Liver (tissue), 9 donors: ENCODE measurements around the gene TMEM273. TPM values are rescaled to one million over a fixed set of nuclear protein-coding genes. Genes with fewer than 3 reads are reported as not detected.

Experiments used
- DNase-seq: peaks from one replicate; pipeline ENCODE4 v3.0.0-alpha.2; 2017; ENCODE audit warnings: low spot score
- H3K27ac ChIP-seq, 2 donors: one replicate each; pipeline ENCODE4 v1.7.0; 2013; ENCODE audit warnings: inconsistent platforms in 2 of 2, low read length in 2 of 2, control low read depth in 1 of 2, low read depth in 1 of 2, mild to moderate bottlenecking in 1 of 2
- H3K27me3 ChIP-seq, 4 donors: one replicate each; pipeline versions ENCODE4 v1.6.1 to v1.7.0; 2013; ENCODE audit warnings: low read length in 3 of 4, inconsistent platforms in 1 of 4, mild to moderate bottlenecking in 1 of 4, moderate library complexity in 1 of 4; ENCODE audit not compliant: control insufficient read depth in 4 of 4, insufficient read depth in 4 of 4
- H3K36me3 ChIP-seq, 4 donors: one replicate each; pipeline versions ENCODE4 v1.6.1 to v1.7.0; 2013; ENCODE audit warnings: low read length in 3 of 4, mild to moderate bottlenecking in 3 of 4, low read depth in 1 of 4, moderate library complexity in 1 of 4; ENCODE audit not compliant: control insufficient read depth in 4 of 4, insufficient read depth in 3 of 4
- H3K4me1 ChIP-seq, 4 donors: one replicate each; pipeline versions ENCODE4 v1.6.1 to v1.7.0; 2013; ENCODE audit warnings: low read length in 3 of 4, mild to moderate bottlenecking in 3 of 4, moderate library complexity in 1 of 4; ENCODE audit not compliant: control insufficient read depth in 4 of 4, insufficient read depth in 4 of 4
- H3K4me3 ChIP-seq, 3 donors: one replicate each; pipeline versions ENCODE4 v1.6.1 to v1.7.0; 2013; ENCODE audit warnings: low read length in 3 of 3, control low read depth in 1 of 3, low read depth in 1 of 3, mild to moderate bottlenecking in 1 of 3
- H3K9ac ChIP-seq, 2 donors: one replicate each; pipeline ENCODE4 v1.7.0; 2013; ENCODE audit warnings: low read length in 2 of 2, mild to moderate bottlenecking in 2 of 2, moderate library complexity in 2 of 2, control low read depth in 1 of 2, low read depth in 1 of 2
- H3K9me3 ChIP-seq, 4 donors: one replicate each; pipeline versions ENCODE4 v1.6.1 to v1.7.0; 2013; ENCODE audit warnings: low read length in 3 of 4; ENCODE audit not compliant: control insufficient read depth in 4 of 4
- CTCF ChIP-seq: fragments of 150-350 bp; IDR thresholded peaks from 2 replicates; pipeline ENCODE4 v1.5.1; 2017; ENCODE audit warnings: improper control_type of control experiment, low read depth, low read length; ENCODE audit not compliant: missing input control
- EGR1 ChIP-seq, 2 donors: IDR thresholded peaks; 2 replicates each; pipeline ENCODE4 v1.6.1; 2016 to 2018; ENCODE audit warnings: antibody characterized with exemption in 2 of 2, low read depth in 2 of 2
- FOXA1 ChIP-seq: IDR thresholded peaks from 2 replicates; pipeline ENCODE4 v1.6.1; 2016; ENCODE audit warnings: antibody characterized with exemption
- GABPA ChIP-seq, 2 donors: IDR thresholded peaks in 1 of 2; conservative IDR thresholded peaks in 1 of 2; 2 replicates each; pipeline ENCODE4 v1.6.1; 2016; ENCODE audit warnings: antibody characterized with exemption in 2 of 2, mild to moderate bottlenecking in 1 of 2, moderate library complexity in 1 of 2
- HNF4A ChIP-seq, 2 donors: conservative IDR thresholded peaks; 2 replicates each; pipeline ENCODE4 v1.6.1; 2016; ENCODE audit warnings: antibody characterized with exemption in 2 of 2, mild to moderate bottlenecking in 2 of 2
- HNF4G ChIP-seq: IDR thresholded peaks from 2 replicates; pipeline ENCODE4 v1.6.1; 2016; ENCODE audit warnings: antibody characterized with exemption
- JUND ChIP-seq, 2 donors: IDR thresholded peaks; 2 replicates each; pipeline ENCODE4 v1.6.1; 2016; ENCODE audit warnings: antibody characterized with exemption in 2 of 2
- MAX ChIP-seq: IDR thresholded peaks from 2 replicates; pipeline ENCODE4 v1.6.1; 2016; ENCODE audit warnings: antibody characterized with exemption
- NR2F2 ChIP-seq: IDR thresholded peaks from 2 replicates; pipeline ENCODE4 v1.6.1; 2016; ENCODE audit warnings: antibody characterized with exemption
- RAD21 ChIP-seq, 2 donors: IDR thresholded peaks; 2 replicates each; pipeline ENCODE4 v1.6.1; 2016; ENCODE audit warnings: antibody characterized with exemption in 2 of 2, mild to moderate bottlenecking in 2 of 2
- RXRA ChIP-seq, 2 donors: IDR thresholded peaks; 2 replicates each; pipeline ENCODE4 v1.6.1; 2017 to 2018; ENCODE audit warnings: antibody characterized with exemption in 2 of 2, mild to moderate bottlenecking in 1 of 2
- SP1 ChIP-seq: IDR thresholded peaks from 2 replicates; pipeline ENCODE4 v1.6.1; 2018; ENCODE audit warnings: antibody characterized with exemption, mild to moderate bottlenecking
- TAF1 ChIP-seq: conservative IDR thresholded peaks from 2 replicates; pipeline ENCODE4 v1.6.1; 2016; ENCODE audit warnings: antibody characterized with exemption, mild to moderate bottlenecking
- YY1 ChIP-seq: IDR thresholded peaks from 2 replicates; pipeline ENCODE4 v1.6.1; 2016; ENCODE audit warnings: antibody characterized with exemption, mild to moderate bottlenecking
- ZBTB33 ChIP-seq: IDR thresholded peaks from 2 replicates; pipeline ENCODE4 v1.6.1; 2016; ENCODE audit warnings: antibody characterized with exemption
- WGBS: extraction: QIAGEN DNeasy Blood & Tissue Kit; methylation state at CpG from one replicate; pipeline ENCODE4 v1.1.7; 2013; 5-methylcytosine and 5-hydroxymethylcytosine counted together
- polyA plus RNA-seq, 2 donors: library from polyadenylated mRNA; stranded (reverse) in 1 of 2; unstranded in 1 of 2; fragments of 200-250 nt in 1 of 2; fragments of >200 nt in 1 of 2; fragmentation: Nextera tagmentation in 1 of 2; extraction: Ambion mirVana in 1 of 2; gene quantifications; one replicate each; pipeline versions ENCODE4 v1.2.1 to v1.2.3, GENCODE V29; 2013 to 2015
- total RNA-seq, 2 donors: library from RNA; depleted of rRNA; stranded (reverse); fragments of >200 nt; gene quantifications; one replicate each; pipeline ENCODE4 v1.2.3, GENCODE V29; 2014
- TF ChIP-seq, protein P1 (sequence below): IDR thresholded peaks from 2 replicates; pipeline ENCODE4 v1.6.1; 2016; ENCODE audit warnings: antibody characterized with exemption, mild to moderate bottlenecking
- donor health status: healthy.
- donor health status: healthy.
- donor health status: healthy.
- donor health status: healthy.
- donor health status: healthy.

TMEM273 gene
- total and polyA plus RNA-seq, 4 donors = 2.5 to 9.5 (median 4.5) TPM

- no peak overlapping the region for H3K9ac ChIP-seq
- H3K4me1 ChIP-seq = no peaks in the 10 kb centered on the region
- no peak for DNase-seq
- no peaks in the 10 kb centered on the region for H3K9me3 ChIP-seq
- H3K27ac ChIP-seq = no peak overlapping the region
- H3K36me3 ChIP-seq = no peaks in the 10 kb centered on the region
- no peak for TF ChIP-seq HNF4A (conservative IDR thresholded peaks at IDR 0.05)
- no peak for TF ChIP-seq YY1
- TF ChIP-seq RAD21 (IDR thresholded peaks at IDR 0.05) = no peak
- no peak for TF ChIP-seq NR2F2
- TF ChIP-seq, protein P1, sequence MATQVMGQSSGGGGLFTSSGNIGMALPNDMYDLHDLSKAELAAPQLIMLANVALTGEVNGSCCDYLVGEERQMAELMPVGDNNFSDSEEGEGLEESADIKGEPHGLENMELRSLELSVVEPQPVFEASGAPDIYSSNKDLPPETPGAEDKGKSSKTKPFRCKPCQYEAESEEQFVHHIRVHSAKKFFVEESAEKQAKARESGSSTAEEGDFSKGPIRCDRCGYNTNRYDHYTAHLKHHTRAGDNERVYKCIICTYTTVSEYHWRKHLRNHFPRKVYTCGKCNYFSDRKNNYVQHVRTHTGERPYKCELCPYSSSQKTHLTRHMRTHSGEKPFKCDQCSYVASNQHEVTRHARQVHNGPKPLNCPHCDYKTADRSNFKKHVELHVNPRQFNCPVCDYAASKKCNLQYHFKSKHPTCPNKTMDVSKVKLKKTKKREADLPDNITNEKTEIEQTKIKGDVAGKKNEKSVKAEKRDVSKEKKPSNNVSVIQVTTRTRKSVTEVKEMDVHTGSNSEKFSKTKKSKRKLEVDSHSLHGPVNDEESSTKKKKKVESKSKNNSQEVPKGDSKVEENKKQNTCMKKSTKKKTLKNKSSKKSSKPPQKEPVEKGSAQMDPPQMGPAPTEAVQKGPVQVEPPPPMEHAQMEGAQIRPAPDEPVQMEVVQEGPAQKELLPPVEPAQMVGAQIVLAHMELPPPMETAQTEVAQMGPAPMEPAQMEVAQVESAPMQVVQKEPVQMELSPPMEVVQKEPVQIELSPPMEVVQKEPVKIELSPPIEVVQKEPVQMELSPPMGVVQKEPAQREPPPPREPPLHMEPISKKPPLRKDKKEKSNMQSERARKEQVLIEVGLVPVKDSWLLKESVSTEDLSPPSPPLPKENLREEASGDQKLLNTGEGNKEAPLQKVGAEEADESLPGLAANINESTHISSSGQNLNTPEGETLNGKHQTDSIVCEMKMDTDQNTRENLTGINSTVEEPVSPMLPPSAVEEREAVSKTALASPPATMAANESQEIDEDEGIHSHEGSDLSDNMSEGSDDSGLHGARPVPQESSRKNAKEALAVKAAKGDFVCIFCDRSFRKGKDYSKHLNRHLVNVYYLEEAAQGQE = no peak
- TF ChIP-seq ZBTB33 = no peak
- TF ChIP-seq HNF4G = no peak
- no peak for TF ChIP-seq TAF1
- TF ChIP-seq RXRA (IDR thresholded peaks at IDR 0.05) = no peak
- no peak for TF ChIP-seq GABPA (IDR thresholded peaks at IDR 0.05 in 1 of 2, conservative IDR thresholded peaks at IDR 0.05 in 1 of 2)
- no peak for TF ChIP-seq MAX
- TF ChIP-seq EGR1 (IDR thresholded peaks at IDR 0.05; ENCODE audit: low read depth in 2 of 2) = no peak
- TF ChIP-seq FOXA1 = no peak
- TF ChIP-seq JUND (IDR thresholded peaks at IDR 0.05) = no peak
- no peak for TF ChIP-seq CTCF
- 82% methylated on average over 8 of the region's 8 CpGs for WGBS
- H3K4me3 ChIP-seq = no peak overlapping the region
- H3K27me3 ChIP-seq = no peaks in the 10 kb centered on the region
These were observed 25.4 kb downstream of the TMEM273 start for GRCh38 chr10:49162761-49163310.

DNA sequence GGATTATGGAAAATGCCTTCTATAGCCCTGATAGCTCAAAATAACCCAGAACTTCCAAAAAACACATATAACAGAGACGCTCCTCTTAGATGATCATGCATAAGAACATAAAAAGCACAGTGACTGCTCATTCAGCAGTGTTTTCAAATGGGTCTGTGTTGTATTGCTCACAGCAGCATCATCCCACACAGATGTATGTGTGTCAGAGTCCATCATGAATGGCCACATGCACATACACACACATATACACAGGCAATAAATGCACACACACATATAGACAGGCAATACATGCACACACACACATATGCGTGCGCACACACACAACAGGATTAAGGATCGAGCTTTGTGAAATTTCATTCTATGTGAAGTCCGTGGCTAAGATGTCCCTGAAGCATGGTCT is 26.1 kb downstream of the TMEM273 start:
- no peaks in the 10 kb centered on the region for H3K36me3 ChIP-seq
- H3K9ac ChIP-seq = no peak overlapping the region
- no peaks in the 10 kb centered on the region for H3K9me3 ChIP-seq
- no peaks in the 10 kb centered on the region for H3K4me1 ChIP-seq
- H3K27ac ChIP-seq = no peak overlapping the region
- no peak overlapping the region for H3K4me3 ChIP-seq
- DNase-seq = no peak
- no peaks in the 10 kb centered on the region for H3K27me3 ChIP-seq
- 67% methylated on average over 5 of the region's 5 CpGs for WGBS
- no peak for TF ChIP-seq TAF1
- TF ChIP-seq GABPA (IDR thresholded peaks at IDR 0.05 in 1 of 2, conservative IDR thresholded peaks at IDR 0.05 in 1 of 2) = no peak
- no peak for TF ChIP-seq HNF4G
- TF ChIP-seq RXRA (IDR thresholded peaks at IDR 0.05) = no peak
- TF ChIP-seq EGR1 (IDR thresholded peaks at IDR 0.05; ENCODE audit: low read depth in 2 of 2) = no peak
- TF ChIP-seq, protein P1 = no peak
- TF ChIP-seq JUND (IDR thresholded peaks at IDR 0.05) = no peak
- no peak for TF ChIP-seq ZBTB33
- no peak for TF ChIP-seq SP1
